HAP-1 (cell line): ENCODE measurements around the gene ABCG5.

Experiments used
- DNase-seq, 2 experiments: peaks; one replicate each; pipeline ENCODE4 v3.0.0-alpha.2; 2016 to 2020; ENCODE audit warnings: low spot score in 2 of 2
- H3K27me3 ChIP-seq: fragments of 250-450 bp; sonication (Bioruptor Pico); 2 replicates; pipeline ENCODE4 v1.5.1; 2020; ENCODE audit warnings: low read depth, mild to moderate bottlenecking, moderate library complexity
- H3K36me3 ChIP-seq: fragments of 250-450 bp; sonication (Bioruptor Pico); replicated peaks from 2 replicates; pipeline ENCODE4 v1.5.1; 2020; ENCODE audit warnings: mild to moderate bottlenecking
- H3K4me1 ChIP-seq: fragments of 250-450 bp; sonication (Bioruptor Pico); 2 replicates; pipeline ENCODE4 v1.5.1; 2020; ENCODE audit warnings: mild to moderate bottlenecking
- H3K4me3 ChIP-seq: fragments of 250-450 bp; sonication (Bioruptor Pico); 2 replicates; pipeline ENCODE4 v1.5.1; 2020; ENCODE audit warnings: mild to moderate bottlenecking, moderate library complexity
- H3K9me3 ChIP-seq: fragments of 250-450 bp; sonication (Bioruptor Pico); 2 replicates; pipeline ENCODE4 v1.5.1; 2020; ENCODE audit warnings: mild to moderate bottlenecking, moderate library complexity
- in situ Hi-C: fragments of 300-500 bp; cut with MboI; formaldehyde crosslinking; loops from 3 replicates; pipeline ENCODE4 v1.14.3; 2020; ENCODE audit warnings: low sequenced_read_pairs, inconsistent platforms, mixed read lengths

Gene ABCG5

GRCh38 chr2:43838560-43839267 lies at the start of gene ABCG5, which contains the start of gene ABCG8:
TSS of gene ABCG5 (minus strand) at chr2:43838839. CDS start at chr2:43838679, 160 bp downstream.
TSS of gene ABCG8 (plus strand) at chr2:43838971. CDS start at chr2:43839054, 83 bp downstream.
- no peak for DNase-seq
- no peaks in the 10 kb centered on the region; the same call in 1 of the 2 replicates for H3K27me3 ChIP-seq
- in situ Hi-C loops, result no loop called here
- H3K9me3 ChIP-seq, result no peaks in the 10 kb centered on the region
- no peak within 1 kb of the TSS for H3K4me3 ChIP-seq
- H3K36me3 ChIP-seq, result no peaks in the 10 kb centered on the region
- no peaks in the 10 kb centered on the region for H3K4me1 ChIP-seq

DNA sequence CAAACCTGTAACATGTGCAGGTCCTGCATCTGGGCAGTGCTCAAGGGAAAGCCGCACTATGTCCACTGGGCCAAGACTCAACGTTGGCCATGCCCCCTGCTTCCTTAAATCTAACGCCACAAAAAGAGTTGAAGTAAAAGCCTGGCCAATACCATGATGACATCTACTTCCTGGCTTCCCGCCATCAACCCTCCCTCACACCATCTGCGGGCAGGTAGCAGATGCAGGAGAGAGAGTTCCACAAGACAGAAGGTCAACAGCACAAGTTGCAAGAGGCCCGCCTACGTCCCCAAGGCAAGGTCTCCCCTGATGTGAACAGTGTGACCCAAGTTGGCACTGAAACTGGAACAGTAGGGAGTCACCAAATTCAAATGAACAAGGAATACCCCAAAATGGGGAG lies 48.5 kb upstream of the ABCG5 start:
- no peak for DNase-seq
- no peak overlapping the region for H3K4me3 ChIP-seq
- peaks cover 48% of the 10 kb centered on the region for H3K36me3 ChIP-seq
- in situ Hi-C loops, result no loop called here
- H3K9me3 ChIP-seq, result no peaks in the 10 kb centered on the region
- peaks cover 36% of the 10 kb centered on the region for H3K4me1 ChIP-seq
- no peaks in the 10 kb centered on the region for H3K27me3 ChIP-seq

- H3K9me3 ChIP-seq, result no peaks in the 10 kb centered on the region
- in situ Hi-C loops, result no loop called here
Measured at GRCh38 chr2:43885132-43885632, 46.5 kb upstream of the ABCG5 start.

DNA sequence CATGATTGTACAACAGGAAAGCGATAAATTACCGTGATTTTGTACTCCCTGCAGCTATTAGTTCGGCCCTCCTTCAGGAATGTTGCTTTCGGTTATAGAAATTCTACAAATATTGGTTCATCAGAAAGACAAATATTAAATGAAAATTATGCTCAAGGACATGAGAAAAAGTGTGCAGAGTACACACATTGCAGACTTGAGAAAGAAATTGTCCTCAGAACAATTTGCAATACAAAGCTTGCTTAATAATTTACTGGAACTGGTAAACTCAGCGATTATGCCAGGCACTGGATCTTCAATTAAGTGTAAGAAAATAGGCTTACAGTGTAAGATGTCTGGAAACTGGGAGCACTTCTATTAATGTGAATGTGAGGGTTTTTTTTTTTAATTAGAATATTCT lies 46.0 kb upstream of the ABCG5 start:
- DNase-seq, result no peak
- Histone ChIP-seq H3K4me1 (peaks cover 21% of the 10 kb centered on the region), H3K27me3 (no peaks in the 10 kb centered on the region), H3K9me3 (no peaks in the 10 kb centered on the region), H3K36me3 (peaks cover 27% of the 10 kb centered on the region), H3K4me3 (no peak overlapping the region)
- in situ Hi-C loops, result no loop called here

More at GRCh38 chr2:43885132-43885632, 46.5 kb upstream of the ABCG5 start:
- H3K4me3 ChIP-seq, result no peak overlapping the region
- peaks cover 31% of the 10 kb centered on the region for H3K36me3 ChIP-seq
- DNase-seq, result no peak
- peaks cover 26% of the 10 kb centered on the region for H3K4me1 ChIP-seq
- H3K27me3 ChIP-seq, result no peaks in the 10 kb centered on the region

DNA sequence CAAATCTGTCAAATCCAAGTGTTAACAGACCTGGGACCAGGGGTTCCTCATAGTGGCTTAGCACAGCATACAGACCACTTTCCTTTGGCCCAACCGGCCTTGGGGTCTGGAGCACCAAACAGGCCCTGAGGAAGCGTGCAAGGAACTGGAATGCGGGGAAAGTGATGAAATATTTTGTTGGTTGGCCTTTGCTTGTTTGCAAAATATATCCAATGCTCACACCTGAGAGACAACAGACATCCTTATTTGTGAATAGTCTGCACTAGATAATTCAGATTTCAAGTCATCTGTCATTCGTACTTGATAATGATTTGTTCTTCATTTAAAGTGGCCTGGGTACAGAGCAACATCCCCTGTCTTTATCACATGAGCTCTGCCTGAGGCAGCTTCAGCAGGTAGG lies 43.7 kb upstream of the ABCG5 start:
- in situ Hi-C loops, result no loop called here
- H3K36me3 ChIP-seq, result peaks cover 10% of the 10 kb centered on the region
- H3K9me3 ChIP-seq, result no peaks in the 10 kb centered on the region
- H3K4me3 ChIP-seq, result no peak overlapping the region
- no peaks in the 10 kb centered on the region for H3K27me3 ChIP-seq
- DNase-seq, result no peak
- H3K4me1 ChIP-seq, result peaks cover 23% of the 10 kb centered on the region

DNA sequence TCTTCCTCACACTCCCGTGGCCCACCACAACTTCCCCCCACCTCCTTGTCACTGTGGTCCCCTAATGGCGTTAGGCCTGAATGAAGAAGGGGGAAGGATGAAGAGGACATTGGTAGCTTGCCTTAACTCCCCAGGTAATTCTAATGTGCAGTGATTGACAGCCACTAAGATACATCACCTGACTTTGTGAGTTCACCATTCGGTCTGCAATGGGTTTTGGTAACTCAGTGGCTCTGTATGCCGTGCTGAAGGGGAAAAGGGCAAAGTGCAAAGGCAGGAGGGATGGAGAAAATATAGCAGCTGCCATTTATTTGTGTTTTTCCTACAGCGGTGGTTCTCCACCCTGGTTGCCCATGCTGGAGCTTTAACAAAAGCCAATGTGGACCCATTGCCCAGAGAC lies 42.3 kb upstream of the ABCG5 start:
- in situ Hi-C loops, result no loop called here
- Histone ChIP-seq H3K36me3 (peaks cover 3% of the 10 kb centered on the region; the same call in 1 of the 2 replicates), H3K27me3 (no peaks in the 10 kb centered on the region), H3K9me3 (no peaks in the 10 kb centered on the region), H3K4me1 (peaks cover 23% of the 10 kb centered on the region), H3K4me3 (no peak overlapping the region)
- DNase-seq, result no peak

GRCh38 chr2:43880471-43880870 lies 41.8 kb upstream of the ABCG5 start:
- in situ Hi-C loops, result no loop called here
- Histone ChIP-seq H3K9me3 (no peaks in the 10 kb centered on the region), H3K4me3 (no peak overlapping the region), H3K4me1 (peaks cover 19% of the 10 kb centered on the region), H3K36me3 (no peaks in the 10 kb centered on the region), H3K27me3 (no peaks in the 10 kb centered on the region)
- no peak for DNase-seq

DNA sequence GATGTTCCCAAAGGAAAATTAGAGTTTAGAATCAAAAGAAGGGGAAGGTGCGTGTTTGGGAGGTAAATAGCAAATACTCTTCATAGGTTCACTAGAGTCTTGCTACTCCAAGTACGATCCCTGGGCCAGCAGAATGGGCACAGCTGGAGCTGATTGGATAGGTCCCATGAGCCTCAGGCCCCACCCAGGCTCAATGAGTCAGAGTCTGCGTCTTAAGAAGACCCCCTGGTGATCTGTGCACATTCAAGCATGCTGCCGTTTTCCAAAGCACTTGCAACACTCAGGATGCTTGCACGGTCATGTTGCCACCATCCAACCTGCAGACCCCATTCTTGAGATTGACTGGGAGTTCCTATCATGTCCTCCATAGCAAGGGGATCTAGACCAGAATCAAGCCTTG lies 40.6 kb upstream of the ABCG5 start:
- no peaks in the 10 kb centered on the region for H3K36me3 ChIP-seq
- no peak overlapping the region for H3K4me3 ChIP-seq
- no peaks in the 10 kb centered on the region for H3K27me3 ChIP-seq
- in situ Hi-C loops, result loop anchor here (10.0 kb wide), 1 partner anchor 264 kb away; no protein-coding TSS in a partner anchor
- DNase-seq, result peak in 1 of 2 experiments; percentile 16
- H3K9me3 ChIP-seq, result no peaks in the 10 kb centered on the region
- peaks cover 7% of the 10 kb centered on the region for H3K4me1 ChIP-seq

DNA sequence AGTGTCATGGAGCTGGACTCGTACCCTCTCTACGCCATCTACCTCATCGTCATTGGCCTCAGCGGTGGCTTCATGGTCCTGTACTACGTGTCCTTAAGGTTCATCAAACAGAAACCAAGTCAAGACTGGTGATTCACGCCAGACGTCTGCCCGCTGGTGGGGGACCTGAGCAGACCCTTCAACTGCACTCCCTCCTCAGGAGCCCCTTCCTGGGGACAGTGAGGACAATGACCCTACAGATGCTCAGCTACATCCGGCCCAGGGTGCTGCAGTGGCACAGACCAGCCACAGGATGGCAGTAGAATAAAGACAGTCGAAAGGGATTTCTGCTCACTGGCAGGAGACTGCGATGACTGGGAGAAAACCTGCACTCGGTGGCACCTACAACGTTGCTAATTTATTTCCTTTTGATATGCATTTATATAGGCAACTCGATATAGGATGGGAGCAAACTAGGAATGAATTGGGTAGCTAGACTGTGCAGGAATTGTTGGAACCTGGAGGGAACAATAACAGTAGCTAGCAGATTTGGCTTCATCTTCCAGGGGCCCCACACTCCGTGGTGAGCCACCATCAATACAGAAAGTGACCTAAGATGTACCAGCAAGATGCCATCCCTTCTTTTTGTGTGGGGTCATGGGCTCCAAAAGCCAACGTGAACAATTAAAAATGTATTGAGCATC lies 39.3 kb upstream of the ABCG5 start:
- Histone ChIP-seq H3K4me1 (peaks cover 4% of the 10 kb centered on the region), H3K4me3 (no peak overlapping the region), H3K9me3 (no peaks in the 10 kb centered on the region), H3K36me3 (no peaks in the 10 kb centered on the region), H3K27me3 (0 out of 2 replicates have a peak, but pooled peaks cover under 1% of the 10 kb centered on the region)
- DNase-seq, result peak; percentile 77 to 87
- in situ Hi-C loops, result loop anchor here (10.0 kb wide), 1 partner anchor 263 kb away; no protein-coding TSS in a partner anchor

- no peak overlapping the region for H3K4me3 ChIP-seq
- in situ Hi-C loops, result loop anchor here (10.0 kb wide), 1 partner anchor 260 kb away; no protein-coding TSS in a partner anchor
- no peak for DNase-seq
Measured at GRCh38 chr2:43874776-43875451, 36.3 kb upstream of the ABCG5 start.

GRCh38 chr2:43872151-43872550 lies 33.5 kb upstream of the ABCG5 start:
- H3K9me3 ChIP-seq, result no peaks in the 10 kb centered on the region
- in situ Hi-C loops, result loop anchor here (10.0 kb wide), 1 partner anchor 257 kb away; no protein-coding TSS in a partner anchor
- peaks cover 6% of the 10 kb centered on the region for H3K4me1 ChIP-seq
- peak; percentile 74 to 76 for DNase-seq
- no peak overlapping the region for H3K4me3 ChIP-seq
- H3K27me3 ChIP-seq, result peaks cover 50% of the 10 kb centered on the region
- no peaks in the 10 kb centered on the region for H3K36me3 ChIP-seq

More at GRCh38 chr2:43874776-43875451, 36.3 kb upstream of the ABCG5 start:
- Histone ChIP-seq H3K36me3 (no peaks in the 10 kb centered on the region), H3K4me1 (peaks cover 10% of the 10 kb centered on the region), H3K9me3 (no peaks in the 10 kb centered on the region), H3K27me3 (peaks cover 28% of the 10 kb centered on the region)

- H3K36me3 ChIP-seq, result no peaks in the 10 kb centered on the region
- in situ Hi-C loops, result no loop called here
- H3K4me1 ChIP-seq, result no peaks in the 10 kb centered on the region
- DNase-seq, result no peak
- no peaks in the 10 kb centered on the region for H3K9me3 ChIP-seq
- no peak overlapping the region for H3K4me3 ChIP-seq
- H3K27me3 ChIP-seq, result peaks cover 56% of the 10 kb centered on the region
Measured at GRCh38 chr2:43855292-43855691, 16.7 kb upstream of the ABCG5 start.

DNA sequence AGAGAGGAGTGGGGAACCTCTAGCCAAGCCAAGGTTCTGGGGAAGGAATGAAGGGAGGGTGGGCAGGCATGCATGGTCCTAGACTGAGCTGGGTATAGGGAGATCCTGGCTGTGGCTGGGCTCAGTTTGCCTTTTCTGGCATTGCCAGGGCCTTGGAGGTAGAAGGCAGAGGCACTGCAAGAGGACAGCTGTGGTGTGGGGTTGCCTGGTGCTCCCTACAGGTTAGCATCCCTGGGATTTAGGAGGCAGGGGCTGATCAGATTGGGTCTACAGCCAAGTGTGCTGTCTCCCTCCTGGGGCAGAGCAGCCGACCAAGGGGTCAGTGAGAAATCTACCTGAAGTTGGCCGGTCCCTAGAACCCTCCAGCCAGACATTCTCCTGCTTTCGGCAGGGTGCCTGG lies 16.0 kb upstream of the ABCG5 start:
- H3K9me3 ChIP-seq, result no peaks in the 10 kb centered on the region
- no peaks in the 10 kb centered on the region for H3K36me3 ChIP-seq
- H3K27me3 ChIP-seq, result peaks cover 52% of the 10 kb centered on the region
- in situ Hi-C loops, result no loop called here
- DNase-seq, result no peak
- H3K4me1 ChIP-seq, result no peaks in the 10 kb centered on the region
- no peak overlapping the region for H3K4me3 ChIP-seq
